Stimulated activated effector memory CD8-positive, alpha-beta T cell treated with anti-CD3 and anti-CD28 coated beads, Interleukin-12 subunit alpha, Interleukin-12 subunit beta, amount 100 ng/mL, for 72 hours (primary cell): Measurements from ENCODE around the gene PIPOX.
A peak's percentile ranks its signal among the peaks of the same experiment; 100 is the strongest.

Source experiments
- ATAC-seq: fragments of 150-1000 bp; cut with Tn5 transposase; 2 replicates; pipeline ENCODE4 v1.10.0; 2021
- DNase-seq, 2 donors: peaks; one replicate each; pipeline ENCODE4 v3.0.0; 2021 to 2022; ENCODE audit warnings: low spot score in 2 of 2
- H3K27ac Mint-ChIP-seq: one replicate; pipeline ENCODE4 v1.8.0; 2022; ENCODE audit warnings: mild to moderate bottlenecking, mixed read lengths
- H3K36me3 Mint-ChIP-seq: one replicate; pipeline ENCODE4 v1.8.0; 2022; ENCODE audit warnings: mild to moderate bottlenecking, mixed read lengths
- H3K4me1 Mint-ChIP-seq: one replicate; pipeline ENCODE4 v1.8.0; 2022; ENCODE audit warnings: mixed read lengths
- H3K4me3 Mint-ChIP-seq: one replicate; pipeline ENCODE4 v1.8.0; 2022; ENCODE audit warnings: mild to moderate bottlenecking, mixed read lengths
- H3K9me3 Mint-ChIP-seq: one replicate; pipeline ENCODE4 v1.8.0; 2022; ENCODE audit warnings: mixed read lengths

The PIPOX gene

DNA sequence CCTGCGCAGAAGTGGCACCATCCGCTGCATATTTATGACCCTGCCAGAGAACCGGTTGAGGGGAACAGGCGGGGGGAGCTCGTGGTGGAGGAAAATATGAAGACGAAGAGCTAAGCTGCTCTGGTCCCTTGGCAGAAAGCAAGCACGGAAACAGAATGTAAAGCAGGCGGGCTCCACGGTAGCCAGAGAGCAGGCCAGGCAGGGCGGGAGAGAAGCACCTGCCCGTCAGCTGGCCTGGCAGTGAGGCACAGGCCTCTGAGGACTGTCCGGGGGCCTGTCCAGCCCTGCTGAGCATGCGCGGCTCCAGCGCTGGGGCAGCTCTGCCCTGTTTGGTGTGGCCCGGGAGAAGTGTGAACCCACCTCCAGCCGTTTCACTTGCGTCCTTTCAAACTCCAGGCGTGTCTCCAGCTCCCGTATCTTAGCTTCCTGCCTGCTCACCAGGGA lies 46.7 kb downstream of the PIPOX start:
- DNase-seq (no peak), ATAC-seq (no peak)
- H3K36me3 Mint-ChIP-seq, result peaks cover 74% of the 10 kb centered on the region
- no peak overlapping the region for H3K4me3 Mint-ChIP-seq
- H3K27ac Mint-ChIP-seq, result peak overlapping the region; percentile 63
- no peaks in the 10 kb centered on the region for H3K4me1 Mint-ChIP-seq
- H3K9me3 Mint-ChIP-seq, result no peaks in the 10 kb centered on the region

DNA sequence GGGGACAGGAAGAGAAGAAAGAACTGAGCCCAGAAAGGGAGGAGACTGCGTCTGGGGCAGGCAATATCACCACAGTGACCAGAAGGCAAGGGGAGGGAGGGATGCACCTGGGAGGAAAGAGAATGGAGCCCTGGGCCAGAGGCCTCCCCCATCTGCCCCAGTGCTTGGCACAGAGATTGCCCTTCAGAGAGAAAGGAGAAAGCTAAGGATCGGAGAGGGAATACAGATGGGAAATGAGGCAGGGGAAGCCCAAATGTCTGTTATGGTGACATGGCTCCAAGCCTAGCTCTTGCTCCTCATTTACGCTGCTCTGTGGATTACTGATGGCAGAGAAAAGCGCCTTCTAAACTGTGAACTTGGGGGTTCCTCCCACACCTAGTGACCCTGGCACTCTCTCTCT lies 47.2 kb downstream of the PIPOX start:
- ATAC-seq (no peak), DNase-seq (no peak)
- no peaks in the 10 kb centered on the region for H3K4me1 Mint-ChIP-seq
- H3K36me3 Mint-ChIP-seq, result peaks cover 74% of the 10 kb centered on the region
- no peaks in the 10 kb centered on the region for H3K9me3 Mint-ChIP-seq
- no peak overlapping the region for H3K4me3 Mint-ChIP-seq
- H3K27ac Mint-ChIP-seq, result peak overlapping the region; percentile 63

DNA sequence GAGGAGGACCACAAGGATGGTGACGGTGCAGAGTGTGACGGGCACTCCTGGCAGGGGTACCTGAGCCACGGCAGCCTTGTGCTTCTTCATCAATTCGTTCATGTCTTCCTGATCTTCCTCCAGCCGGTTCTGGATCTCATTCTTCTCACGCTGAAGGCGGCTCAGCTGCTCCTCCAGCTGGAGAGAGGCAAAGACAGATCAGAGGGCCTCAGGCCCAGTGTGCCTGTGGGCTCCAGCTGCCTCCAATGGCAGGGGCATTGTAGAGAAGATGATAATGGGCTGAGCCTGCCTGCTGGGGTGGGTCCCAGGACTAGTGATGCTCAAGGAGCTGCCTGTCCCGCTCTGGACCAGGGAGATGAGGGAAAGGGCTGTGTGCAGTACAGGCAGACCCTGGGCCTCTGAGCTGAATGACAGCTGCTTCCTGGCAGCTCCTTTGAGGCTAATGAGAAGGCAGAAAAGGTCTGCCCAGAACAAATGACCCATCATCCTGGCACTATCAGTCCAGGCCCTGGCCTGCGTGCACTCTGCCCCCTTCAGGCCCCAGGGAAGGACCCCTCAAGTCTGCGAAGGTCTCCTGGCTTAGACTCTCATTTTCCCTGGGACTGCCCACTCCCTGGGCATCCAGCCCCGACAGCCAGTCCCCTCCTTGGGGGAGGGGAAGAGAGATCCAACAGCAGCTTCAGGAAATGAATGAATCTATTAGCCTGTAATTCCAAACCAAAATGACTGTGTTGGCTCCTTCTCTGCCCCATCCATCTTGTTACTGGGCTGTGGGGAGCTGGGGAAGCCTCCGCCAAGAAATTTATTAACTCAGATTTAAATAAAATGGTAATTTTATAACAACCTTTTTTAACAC lies 48.0 kb downstream of the PIPOX start:
- Mint-ChIP-seq H3K9me3 (no peaks in the 10 kb centered on the region), H3K27ac (peak overlapping the region; percentile 63), H3K4me1 (no peaks in the 10 kb centered on the region), H3K36me3 (peaks cover 71% of the 10 kb centered on the region), H3K4me3 (no peak overlapping the region)
- DNase-seq (no peak), ATAC-seq (no peak)

DNA sequence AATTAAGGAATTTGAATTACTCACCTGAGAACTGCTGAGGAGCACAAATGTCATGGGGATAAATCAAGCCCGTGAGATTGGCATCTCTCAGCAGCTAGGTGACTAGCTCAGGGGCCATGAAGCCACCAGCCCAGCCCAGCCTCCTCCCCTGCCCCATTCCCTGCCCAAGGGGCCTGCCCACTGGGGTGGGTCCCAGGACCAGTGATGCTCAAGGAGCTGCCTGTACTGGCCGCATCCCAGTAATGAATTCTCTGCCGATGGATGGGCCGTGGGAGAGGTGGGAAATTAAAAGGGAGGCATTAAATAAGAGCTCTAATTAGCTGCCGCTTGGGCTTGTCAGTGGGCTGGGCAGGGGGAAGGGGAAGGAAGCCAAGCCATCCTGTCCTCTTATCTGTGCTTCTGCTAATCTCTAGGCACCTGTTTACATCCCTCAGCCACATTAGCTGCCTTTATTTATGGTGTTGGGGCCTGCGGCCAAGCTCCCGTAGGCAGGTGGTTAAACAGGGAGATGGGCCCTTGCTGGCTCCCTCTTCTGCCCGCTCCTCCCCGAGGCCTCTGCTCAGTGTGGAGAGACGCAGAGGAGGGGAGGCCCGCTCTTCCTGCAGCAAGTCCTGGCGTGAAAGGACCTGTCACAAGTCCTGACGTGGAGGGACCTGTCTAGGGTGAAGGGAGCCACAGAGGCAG lies 48.8 kb downstream of the PIPOX start:
- ATAC-seq (no peak), DNase-seq (no peak)
- Mint-ChIP-seq H3K4me1 (no peaks in the 10 kb centered on the region), H3K36me3 (peaks cover 65% of the 10 kb centered on the region), H3K9me3 (no peaks in the 10 kb centered on the region), H3K4me3 (no peak overlapping the region), H3K27ac (peak overlapping the region; percentile 63)

DNA sequence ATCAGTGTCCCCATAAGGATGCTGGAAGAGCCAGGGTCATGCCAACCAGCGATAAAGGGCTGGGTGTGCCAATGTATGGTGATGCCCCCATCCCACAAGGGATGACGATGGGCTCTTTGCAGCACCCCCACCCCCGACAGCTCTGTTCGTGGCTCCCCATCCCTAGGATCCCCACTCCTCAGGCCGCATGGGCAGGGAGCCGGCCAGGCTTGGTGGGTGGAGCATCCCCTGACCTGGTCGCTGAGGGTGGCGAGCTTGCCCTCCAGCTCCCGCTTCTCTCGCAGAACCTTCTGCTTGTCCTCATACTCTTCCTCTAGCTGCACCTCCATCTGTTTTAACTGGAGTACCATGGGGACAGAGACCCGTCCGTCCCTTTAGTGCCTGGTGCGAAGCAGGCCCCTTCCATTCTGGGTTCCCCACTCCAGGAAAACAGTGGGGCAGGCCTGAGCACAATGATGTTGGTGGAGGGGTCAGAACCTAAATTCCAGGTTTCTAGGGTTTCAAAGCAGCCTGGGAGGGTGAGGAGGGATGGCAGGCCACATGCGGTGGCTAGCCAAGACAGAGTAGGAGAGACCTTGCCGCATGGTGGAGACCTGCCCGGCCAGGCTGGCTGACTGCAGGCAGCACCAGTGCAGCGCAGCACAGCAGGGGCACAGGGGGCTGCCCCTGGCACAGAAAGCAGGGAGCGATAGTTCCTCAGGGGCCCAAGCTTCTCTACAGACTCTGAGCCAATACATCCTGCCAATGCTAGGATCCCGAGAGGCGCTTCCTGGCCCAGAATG lies 50.3 kb downstream of the PIPOX start:
- H3K4me1 Mint-ChIP-seq, result no peaks in the 10 kb centered on the region
- DNase-seq, result no peak
- H3K4me3 Mint-ChIP-seq, result no peak overlapping the region
- H3K27ac Mint-ChIP-seq, result peak overlapping the region; percentile 40
- ATAC-seq, result no peak
- no peaks in the 10 kb centered on the region for H3K9me3 Mint-ChIP-seq
- peaks cover 57% of the 10 kb centered on the region for H3K36me3 Mint-ChIP-seq

DNA sequence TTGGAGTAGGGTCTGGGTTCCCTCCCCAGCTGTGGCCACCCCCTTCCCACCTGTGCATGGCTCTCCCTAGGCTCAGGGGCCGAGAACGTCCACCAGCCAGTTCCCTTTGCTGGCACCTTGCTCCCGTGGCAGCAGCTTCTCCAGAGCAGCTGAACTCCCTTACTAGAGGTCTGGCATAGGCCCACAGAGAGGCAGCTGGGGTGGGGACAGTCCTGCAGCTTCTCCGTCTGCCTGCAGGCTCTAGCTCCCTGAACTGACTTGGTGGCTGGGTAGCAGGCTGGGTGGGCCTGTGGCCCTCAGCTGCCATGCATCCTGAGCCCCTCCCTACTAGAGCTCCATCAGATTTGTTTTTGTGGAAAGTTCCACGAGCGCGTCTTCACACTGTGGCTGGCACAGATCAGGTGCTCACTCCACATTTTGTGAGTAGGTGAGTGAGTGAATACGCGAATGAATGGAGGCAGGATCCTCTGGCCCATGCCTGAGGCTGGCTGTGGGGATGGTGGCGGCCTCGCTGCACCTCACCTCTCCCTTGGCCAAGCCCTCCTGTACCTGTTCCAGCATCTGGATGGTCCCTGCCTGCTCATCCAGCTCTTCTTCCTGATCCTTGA lies 51.3 kb downstream of the PIPOX start:
- H3K9me3 Mint-ChIP-seq, result no peaks in the 10 kb centered on the region
- ATAC-seq, result no peak
- H3K4me3 Mint-ChIP-seq, result no peak overlapping the region
- peaks cover 51% of the 10 kb centered on the region for H3K36me3 Mint-ChIP-seq
- H3K27ac Mint-ChIP-seq, result peak overlapping the region; percentile 70
- no peak for DNase-seq
- H3K4me1 Mint-ChIP-seq, result no peaks in the 10 kb centered on the region

DNA sequence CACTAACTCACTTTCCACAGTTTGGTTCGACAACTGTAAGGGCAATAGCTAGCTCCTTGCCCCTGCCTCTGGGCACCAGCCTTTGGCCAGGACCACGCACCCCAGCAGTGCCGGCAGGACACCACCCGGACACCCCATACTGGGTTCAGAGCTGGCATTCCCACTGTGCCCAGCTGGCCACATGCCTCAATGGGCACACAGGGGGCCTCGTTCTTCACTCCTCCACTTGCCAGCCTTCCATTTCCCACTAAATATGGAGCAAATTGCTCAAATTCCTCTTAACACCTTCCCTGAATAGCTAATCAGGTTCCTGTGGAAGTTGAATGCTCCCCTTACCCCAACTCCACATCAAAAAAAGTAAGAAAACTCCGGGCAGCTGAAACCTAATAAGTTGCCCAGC lies 52.5 kb downstream of the PIPOX start:
- Mint-ChIP-seq H3K4me3 (no peak overlapping the region), H3K36me3 (peaks cover 46% of the 10 kb centered on the region), H3K4me1 (no peaks in the 10 kb centered on the region), H3K9me3 (no peaks in the 10 kb centered on the region), H3K27ac (peak overlapping the region; percentile 70)
- no peak for DNase-seq
- ATAC-seq, result no peak

DNA sequence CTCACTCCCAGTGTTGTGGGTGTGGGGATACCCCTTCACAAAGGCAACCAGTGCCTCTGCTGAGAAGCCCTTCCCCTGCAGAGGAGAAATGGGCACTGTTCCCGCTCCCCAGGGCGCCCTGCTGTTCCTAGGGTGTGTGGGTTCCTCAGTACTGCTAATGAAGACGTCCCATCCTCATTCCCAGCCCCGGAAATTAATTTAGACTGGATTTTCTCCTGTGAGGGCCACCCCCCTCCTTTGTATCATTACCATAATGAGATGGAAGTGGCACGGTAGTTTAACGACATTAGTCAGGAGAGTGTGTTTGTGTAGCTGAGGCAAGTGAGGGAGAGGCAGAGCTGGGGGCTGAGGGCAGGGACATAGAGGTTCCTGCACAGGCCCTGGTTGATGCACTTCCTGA lies 53.2 kb downstream of the PIPOX start:
- DNase-seq, result no peak
- ATAC-seq, result no peak
- Mint-ChIP-seq H3K4me3 (no peak overlapping the region), H3K36me3 (peaks cover 39% of the 10 kb centered on the region), H3K4me1 (no peaks in the 10 kb centered on the region), H3K27ac (no peak overlapping the region), H3K9me3 (no peaks in the 10 kb centered on the region)

DNA sequence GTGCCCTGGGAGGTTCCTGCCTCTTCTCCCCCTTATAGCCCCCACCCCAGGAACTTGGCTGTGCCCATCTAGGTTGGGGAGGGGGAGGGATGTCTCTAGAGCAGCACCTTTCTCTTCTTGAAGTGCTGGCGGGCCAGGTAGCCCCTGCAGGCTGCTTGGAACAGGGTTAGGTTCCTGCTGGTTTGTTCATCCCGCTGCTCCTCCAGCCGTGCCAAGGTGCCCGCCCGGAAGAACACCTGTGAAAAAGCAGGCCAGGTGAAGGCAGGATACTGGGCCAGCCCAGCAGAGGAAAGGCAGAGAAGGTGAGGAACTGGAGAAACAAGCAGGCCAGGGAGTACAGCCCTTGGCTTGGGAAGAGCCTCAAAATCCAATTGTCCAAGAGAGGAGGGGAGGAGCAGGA lies 56.6 kb downstream of the PIPOX start:
- Mint-ChIP-seq H3K4me3 (no peak overlapping the region), H3K9me3 (no peaks in the 10 kb centered on the region), H3K36me3 (peaks cover 46% of the 10 kb centered on the region), H3K27ac (peak overlapping the region; percentile 83), H3K4me1 (peaks cover 8% of the 10 kb centered on the region)
- ATAC-seq (no peak), DNase-seq (no peak)

DNA sequence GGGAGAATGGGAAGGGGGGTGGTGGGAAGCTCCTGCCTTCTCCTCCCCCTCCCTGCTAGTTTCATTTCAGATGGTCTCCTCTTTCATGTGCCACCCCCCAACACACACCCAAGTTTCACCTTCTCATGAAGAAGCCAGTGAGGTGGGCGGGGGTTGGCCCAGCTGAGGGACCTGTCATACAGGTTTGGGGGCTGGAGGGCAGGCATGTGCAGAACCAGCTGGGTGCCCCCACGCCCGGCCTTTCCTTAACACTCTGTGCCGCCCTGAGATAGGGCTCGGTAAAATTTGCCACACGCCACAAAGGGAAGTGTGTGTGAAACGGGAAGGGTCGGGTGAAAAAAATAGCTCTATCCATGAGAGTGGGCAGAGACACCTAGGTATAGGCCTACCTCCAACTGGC lies 57.4 kb downstream of the PIPOX start:
- peak overlapping the region; percentile 83 for H3K27ac Mint-ChIP-seq
- no peak overlapping the region for H3K4me3 Mint-ChIP-seq
- H3K36me3 Mint-ChIP-seq, result peaks cover 51% of the 10 kb centered on the region
- H3K9me3 Mint-ChIP-seq, result no peaks in the 10 kb centered on the region
- peaks cover 10% of the 10 kb centered on the region for H3K4me1 Mint-ChIP-seq
- no peak for ATAC-seq
- DNase-seq, result no peak

DNA sequence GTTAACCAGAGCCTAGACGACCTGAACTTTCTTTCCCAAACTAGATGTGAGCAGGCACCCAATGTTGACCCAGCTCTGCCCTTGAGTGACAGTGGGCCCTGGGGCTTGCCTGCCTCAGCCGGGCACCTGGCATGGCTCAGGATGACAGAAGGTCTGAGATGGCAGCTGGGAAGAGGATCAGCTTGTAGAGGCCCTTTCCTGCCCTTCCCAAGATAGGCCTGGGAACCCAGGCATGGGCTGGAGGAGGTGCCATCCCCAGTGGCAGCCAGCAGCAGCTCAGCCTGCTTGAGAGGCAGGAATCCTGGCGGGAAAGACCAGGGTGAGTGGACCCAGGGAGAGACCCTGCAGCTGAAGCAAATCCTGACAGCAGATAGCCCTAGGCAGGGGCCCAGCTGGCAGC lies 59.1 kb downstream of the PIPOX start:
- Mint-ChIP-seq H3K36me3 (peaks cover 68% of the 10 kb centered on the region), H3K27ac (peak overlapping the region; percentile 83), H3K4me3 (no peak overlapping the region), H3K4me1 (peaks cover 19% of the 10 kb centered on the region), H3K9me3 (no peaks in the 10 kb centered on the region)
- ATAC-seq (no peak), DNase-seq (no peak)

DNA sequence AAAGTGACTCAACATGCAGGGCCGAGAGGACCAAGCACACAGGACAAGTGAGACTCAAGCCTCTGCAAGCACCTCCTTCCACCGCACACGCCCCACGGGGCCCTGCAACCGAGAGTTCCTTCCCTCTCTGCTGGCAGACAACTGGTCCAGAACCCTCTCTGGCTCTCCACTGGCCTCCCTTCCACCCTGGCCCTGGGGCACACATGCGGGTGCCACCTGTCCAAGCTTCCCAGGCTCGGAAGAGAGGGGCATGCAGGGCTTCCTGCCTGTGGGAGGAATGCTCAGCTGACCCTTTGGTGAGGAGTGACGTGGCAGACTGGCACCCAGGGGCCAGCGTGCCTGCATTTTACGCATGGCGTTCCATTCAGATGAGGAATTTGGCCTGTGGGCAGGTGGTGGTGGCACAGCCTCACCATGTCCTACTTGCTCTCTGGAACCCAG lies 59.8 kb downstream of the PIPOX start:
- H3K9me3 Mint-ChIP-seq, result no peaks in the 10 kb centered on the region
- H3K4me1 Mint-ChIP-seq, result peaks cover 19% of the 10 kb centered on the region
- H3K36me3 Mint-ChIP-seq, result peaks cover 72% of the 10 kb centered on the region
- peak overlapping the region; percentile 83 for H3K27ac Mint-ChIP-seq
- H3K4me3 Mint-ChIP-seq, result no peak overlapping the region
- no peak for DNase-seq
- ATAC-seq, result no peak

DNA sequence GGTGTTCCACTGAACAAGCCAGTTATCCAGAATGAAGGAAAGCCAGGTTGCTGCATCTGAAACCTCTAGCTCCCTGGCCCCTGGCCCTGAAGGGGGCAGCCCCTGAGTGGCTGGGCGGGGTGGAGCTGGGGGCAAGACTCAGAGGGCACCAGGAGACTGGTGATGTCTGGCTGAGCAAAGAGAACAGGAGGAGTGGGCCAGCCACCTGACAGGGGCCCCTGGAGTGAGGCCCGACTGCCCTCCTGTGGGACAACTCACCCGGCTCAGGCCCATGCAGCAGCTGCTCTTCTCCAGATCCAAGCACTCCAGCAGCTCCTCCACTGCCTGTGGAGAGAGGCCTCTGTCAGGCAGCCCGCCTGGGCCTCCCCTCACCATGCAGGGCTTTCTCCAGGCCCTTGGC lies 60.4 kb downstream of the PIPOX start:
- peak overlapping the region; percentile 83 for H3K27ac Mint-ChIP-seq
- H3K4me3 Mint-ChIP-seq, result no peak overlapping the region
- peaks cover 72% of the 10 kb centered on the region for H3K36me3 Mint-ChIP-seq
- DNase-seq, result no peak
- ATAC-seq, result no peak
- no peaks in the 10 kb centered on the region for H3K9me3 Mint-ChIP-seq
- peaks cover 19% of the 10 kb centered on the region for H3K4me1 Mint-ChIP-seq
